SW480 (cell line): ENCODE results near the gene UBAC1.
"Not testable (repeated sequence)": the region's sequence is repeated elsewhere in the genome, so short reads cannot be mapped to it uniquely, and the experiment has no call there.

Experiments used
- DNase-seq: peaks from one replicate; pipeline ENCODE4 v3.0.0-alpha.2; 2016; ENCODE audit warnings: low spot score

Gene UBAC1

GRCh38 chr9:135901826-135902225 is 59.3 kb downstream of the UBAC1 start:
- DNase-seq = no peak

DNA sequence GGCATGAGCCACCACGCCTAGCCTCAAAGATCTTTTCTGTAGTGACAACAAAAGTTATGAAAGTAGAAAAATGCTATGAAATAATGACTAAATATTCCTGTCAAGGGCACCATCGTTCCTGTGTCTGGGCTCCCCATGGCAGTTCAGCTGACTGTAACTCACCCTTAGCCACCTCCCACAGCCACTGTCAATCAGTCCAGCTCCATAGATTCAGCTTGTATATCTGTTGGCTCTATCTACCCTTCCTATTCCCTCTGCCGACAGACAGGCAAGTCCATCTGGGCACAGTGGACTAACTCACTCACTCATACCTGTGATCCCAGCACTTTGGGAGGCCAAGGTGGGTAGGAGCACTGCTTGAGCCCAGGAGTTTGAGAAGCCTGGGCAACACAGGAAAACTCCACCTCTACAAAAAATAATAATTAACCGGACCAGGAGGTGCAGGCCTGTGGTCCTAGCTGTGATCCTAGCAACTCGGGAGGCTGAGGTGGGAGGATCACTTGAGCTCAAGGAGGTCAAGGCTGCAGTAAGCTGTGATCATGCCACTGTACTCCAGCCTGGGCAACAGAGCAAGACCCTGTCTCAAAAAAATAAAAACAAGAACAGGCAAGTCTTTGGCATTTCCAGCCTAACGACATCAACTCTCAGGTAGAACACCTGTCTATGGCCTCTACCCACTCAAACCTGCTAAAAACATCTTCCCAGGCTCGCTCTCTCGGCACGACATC is 60.0 kb downstream of the UBAC1 start:
- DNase-seq = no peak

GRCh38 chr9:135898634-135899407 is 62.4 kb downstream of the UBAC1 start:
- DNase-seq = no peak

DNA sequence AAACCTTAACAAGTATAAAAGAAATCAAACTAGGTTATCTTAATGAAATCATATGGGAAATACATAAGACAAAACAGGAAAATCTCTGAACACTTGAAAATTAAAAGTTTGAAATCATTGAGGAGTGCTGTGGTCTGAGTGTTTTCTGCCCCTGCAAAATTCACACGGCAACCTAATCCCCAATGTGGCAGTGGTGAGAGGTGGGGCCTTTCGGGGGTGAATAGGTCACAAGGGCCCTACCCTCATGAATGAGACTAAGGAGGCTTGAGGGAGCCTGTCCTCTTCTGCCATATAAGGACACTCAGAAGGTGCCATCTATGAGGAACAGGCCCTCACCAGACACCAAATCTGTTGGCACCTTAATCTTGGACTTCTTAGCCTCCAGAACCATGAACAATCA is 64.5 kb downstream of the UBAC1 start:
- no peak for DNase-seq

DNA sequence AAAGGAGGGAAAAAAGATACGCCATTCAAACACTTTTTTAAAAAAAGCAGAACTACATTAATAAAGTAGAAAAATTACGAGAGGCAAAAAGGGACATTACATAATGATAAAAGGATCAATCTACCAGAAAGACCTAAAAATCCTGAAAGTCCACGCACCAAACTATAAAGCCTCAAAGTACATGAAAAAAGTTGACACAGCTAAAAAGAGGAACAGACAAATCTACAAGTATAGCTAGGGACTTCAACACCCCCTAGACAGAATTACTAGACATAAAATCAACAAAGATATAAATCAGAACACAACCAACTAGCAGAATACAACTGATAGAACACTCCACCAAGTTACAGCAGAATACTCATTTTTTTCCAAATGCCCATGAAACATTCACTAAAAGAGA is 65.0 kb downstream of the UBAC1 start:
- DNase-seq = no peak

- no peak for DNase-seq
Measured at GRCh38 chr9:135895202-135895848, 65.8 kb downstream of the UBAC1 start.

GRCh38 chr9:135893104-135893503 is 68.1 kb downstream of the UBAC1 start:
- DNase-seq = no peak

- not testable (repeated sequence) for DNase-seq
Measured at GRCh38 chr9:135892327-135892726, 68.8 kb downstream of the UBAC1 start.

DNA sequence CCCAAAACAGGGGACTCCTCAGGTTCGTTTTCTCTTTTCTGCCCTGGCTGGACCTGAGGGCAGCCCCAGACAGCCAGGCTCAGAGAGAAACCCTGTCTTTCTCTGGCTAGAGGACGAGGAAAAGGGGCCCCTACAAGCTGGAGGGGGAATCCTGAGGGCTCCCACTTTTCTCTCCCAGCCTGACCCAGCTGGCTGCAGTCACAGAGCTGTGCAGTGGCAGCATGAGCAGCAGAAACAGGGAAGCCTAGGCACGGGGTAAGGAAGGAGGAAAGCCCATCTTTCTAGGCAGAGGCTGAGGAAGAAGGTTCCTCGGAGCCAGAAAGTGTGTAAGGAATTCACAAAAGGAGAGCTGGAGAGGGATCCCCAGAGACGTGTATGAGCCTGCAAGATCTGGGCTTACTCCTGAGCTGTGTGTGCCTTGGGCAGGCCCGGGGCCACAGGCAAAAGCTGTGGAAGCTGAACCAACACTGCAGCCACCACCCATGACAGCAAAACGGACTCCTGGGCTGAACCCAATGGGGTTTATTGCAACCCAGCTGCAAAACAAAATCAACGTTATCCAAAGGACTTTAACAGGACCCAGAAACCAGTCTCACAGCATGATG is 70.0 kb downstream of the UBAC1 start:
- DNase-seq = no peak

DNA sequence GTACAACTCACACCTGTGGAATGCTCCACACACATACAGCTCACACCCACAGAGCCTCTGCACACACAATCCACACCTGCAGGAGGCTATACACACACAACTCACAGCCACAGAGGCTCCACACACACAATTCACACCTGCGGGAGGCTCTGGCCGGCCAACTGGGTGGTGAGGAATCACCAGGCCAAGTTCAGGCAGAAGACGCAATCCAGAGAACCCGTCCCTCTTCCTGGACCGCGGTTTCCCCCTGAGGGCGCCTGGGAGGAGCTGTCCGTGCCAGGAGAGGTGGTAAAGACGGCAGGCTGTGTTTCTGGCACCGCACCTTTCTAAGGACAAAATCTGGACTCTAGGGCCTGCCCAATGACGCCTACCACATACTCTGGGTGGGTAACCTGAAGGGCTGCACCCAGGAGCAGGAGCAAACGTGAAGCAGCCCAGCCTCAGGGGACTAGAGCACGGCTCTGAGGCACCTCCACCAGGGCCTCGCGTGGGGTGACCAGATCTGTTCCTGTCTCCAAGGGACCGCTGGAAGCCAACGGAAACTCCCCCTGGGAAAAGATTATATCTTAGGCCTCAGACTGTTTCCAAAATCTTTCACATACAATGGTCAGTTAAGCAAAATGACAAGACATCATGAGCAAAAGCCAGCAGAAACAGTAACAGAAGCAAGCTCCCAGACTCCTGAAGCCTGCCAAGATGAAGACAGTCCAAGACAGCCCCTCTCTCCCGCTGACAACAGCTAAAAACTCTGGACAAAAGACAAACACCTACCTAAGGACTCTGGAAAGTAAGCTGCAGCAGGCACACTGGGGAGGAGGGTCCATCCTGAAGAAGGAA is 70.8 kb downstream of the UBAC1 start:
- no peak for DNase-seq

DNA sequence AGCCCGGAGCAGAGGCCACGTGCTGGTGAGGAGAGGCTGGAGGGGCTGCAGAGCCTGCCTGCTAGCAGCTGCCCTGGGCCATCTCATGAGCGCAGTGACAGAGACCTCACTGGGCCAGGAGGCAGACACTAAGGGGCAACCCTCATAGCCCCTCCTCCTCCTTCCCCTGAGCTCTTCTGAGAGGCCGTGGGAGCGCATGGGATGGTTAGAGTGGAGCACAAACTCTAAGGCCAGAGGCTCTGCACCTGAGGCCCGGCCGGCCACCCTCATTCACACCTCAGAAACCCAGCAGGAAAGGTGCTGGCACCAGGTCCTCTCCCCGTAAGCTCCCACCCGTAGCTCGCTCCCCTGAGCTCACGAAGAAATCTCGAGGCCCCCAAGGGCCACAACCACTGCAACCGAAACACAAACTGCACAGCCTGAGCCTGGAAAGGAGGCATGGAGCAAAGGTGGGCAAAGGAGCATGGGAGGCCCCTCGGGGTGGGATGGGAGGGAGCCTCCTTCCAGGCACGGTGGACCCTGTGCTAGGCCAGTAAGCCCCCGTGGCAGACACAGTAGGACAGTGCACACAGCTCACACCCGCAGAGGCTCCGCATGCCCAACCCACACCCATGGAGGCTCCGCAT is 71.5 kb downstream of the UBAC1 start:
- DNase-seq = no peak

DNA sequence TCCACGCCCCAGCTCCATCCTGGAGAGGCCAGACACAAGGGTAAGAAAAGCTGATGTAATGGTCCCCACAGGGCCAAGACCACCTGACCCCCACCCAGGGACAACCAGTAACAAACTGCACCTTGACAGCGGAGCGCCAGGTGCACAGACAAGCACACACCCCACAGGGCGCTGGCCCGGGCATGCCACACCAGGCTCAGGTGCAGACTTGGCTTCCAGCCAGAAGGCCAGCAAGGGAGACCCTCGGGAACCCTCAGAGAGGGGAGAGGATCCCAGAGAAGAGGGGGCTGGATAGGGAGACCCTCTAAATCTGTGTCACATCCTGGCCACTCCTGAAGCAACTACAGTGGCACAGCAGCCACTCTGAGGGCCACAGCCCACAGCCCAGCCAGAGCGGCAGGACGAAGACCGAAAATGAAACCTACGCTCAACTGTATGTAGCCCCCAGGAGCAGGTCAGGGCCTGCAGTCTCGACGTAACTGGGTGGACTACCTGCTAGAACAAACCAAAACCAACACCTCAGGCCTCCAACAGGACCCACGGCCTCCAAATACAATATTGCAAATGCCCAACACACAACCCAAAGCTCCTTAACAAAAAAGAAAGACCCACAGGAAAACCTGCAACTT is 72.3 kb downstream of the UBAC1 start:
- no peak for DNase-seq

DNA sequence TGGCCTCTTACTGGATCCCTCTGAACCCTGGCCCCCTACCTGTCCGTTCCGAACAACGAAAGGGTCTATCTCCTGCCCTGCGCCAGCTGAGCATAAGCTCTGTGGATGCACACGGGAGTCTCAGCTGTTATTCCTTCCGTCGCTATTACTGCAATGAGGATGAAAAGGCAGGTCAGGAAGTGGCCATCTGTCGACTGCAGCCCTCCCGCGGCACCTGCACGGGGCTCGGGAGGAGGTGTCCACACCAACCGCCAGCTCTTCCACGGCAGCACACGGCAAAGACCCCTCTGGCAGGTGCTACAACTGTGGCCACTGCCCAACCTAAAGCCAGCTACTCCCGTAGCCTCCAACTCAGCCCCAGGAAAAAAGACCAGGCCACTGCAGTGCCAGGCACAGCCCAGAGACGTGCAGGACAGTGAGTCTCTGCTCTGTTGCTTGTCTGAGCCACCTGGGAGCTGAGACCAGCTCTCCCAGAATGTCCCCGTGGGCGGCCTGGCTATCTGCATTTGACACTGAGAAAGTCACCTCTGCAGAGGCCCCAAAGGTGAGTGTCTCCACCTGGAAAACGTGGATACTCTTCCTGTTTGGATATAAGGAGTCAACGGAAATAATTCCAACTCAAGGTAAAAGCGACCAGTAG is 72.9 kb downstream of the UBAC1 start:
- DNase-seq = no peak

DNA sequence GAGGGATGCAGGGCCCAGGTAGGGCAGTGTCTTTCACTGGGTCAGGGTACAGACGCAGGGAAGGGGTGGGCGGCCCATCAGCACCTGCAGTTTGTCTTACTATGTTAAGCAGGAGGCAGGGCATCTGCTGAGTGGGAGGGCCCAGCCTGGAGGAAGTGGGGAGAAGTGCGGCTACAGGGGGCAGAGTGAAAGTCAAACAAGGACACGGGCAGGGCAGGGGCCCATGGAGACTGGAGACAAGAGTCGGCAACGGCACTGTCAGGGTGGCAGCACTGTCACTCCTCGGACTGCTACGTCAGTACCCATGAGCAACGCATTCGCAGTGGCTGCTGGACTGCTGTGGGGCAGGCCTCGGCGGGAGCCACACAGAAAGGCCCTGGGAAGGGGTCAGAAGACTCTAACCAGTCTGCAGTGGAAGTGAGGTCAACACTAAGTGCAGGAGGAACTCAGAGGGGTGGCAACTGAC is 73.6 kb downstream of the UBAC1 start:
- no peak for DNase-seq

DNA sequence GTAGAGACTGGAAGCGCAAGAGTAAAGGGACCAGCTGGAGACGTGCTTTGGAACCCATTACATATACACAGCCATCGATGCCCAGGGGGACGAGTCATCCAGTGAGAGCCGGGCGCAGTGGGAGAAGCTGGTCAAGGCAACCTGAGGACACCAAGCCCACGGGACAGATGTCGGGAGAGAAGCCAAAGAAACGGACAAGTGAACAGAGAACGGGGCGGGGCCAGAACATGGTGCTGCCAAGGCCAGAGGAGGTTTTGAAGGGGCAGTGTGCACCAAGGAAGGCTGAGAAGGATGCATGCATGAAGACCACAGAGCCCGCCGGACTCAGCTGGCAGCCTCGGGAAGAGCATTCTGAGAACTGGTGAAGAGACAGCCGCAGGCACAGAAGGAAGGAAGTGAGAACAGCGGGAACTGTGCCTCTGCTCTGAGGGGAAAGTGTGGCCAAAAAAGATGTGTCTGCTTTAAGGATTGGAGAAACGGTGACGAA is 74.1 kb downstream of the UBAC1 start:
- no peak for DNase-seq

GRCh38 chr9:135886147-135886981 is 74.8 kb downstream of the UBAC1 start:
- peak; percentile 41 for DNase-seq

DNA sequence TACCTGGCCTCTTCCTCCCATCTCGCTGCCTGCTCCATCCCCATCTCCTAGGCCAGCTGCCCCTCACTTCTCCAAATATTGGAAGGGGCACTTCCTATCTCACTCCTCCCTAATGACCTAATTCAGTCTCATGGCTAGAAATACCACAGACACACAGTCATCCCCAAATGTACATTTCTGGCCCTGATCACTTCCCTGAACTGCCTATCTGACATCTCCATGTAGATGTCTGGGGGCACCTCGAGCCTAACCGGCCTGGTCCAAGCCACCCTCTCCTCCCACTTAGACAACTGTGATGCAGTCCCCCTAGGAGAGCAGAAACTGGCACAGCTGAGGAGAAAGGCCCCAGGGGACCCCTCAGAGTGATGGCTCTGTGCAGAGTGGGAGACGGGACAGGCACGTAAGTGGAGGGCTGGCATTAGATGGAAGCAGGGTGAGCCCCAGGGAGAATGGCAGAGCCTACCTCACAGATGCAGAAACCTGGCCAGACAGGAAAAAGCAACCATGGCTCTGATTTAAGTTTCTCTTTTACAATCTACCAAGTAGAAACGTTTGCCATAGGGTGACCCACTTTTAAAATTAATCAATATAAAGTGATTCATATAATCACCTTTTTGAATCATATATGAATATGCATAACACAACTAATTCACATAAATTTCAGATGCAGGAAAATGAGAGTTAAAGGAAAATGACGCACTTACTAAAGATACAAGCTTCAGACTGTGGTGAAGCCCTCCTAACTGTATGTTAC is 75.9 kb downstream of the UBAC1 start:
- DNase-seq = no peak

- DNase-seq = no peak
Measured at GRCh38 chr9:135884328-135885035, 76.7 kb downstream of the UBAC1 start.
